Stimulated activated CD4-positive, alpha-beta T cell treated with anti-CD3 and anti-CD28 coated beads, Interleukin-2, amount 100 ng/mL, for 48 hours (primary cell): ENCODE data around the gene SEC22A.

Source experiments
- DNase-seq, 2 donors: peaks; one replicate each; pipeline ENCODE4 v3.0.0-alpha.2; 2020

Gene SEC22A, protein sequence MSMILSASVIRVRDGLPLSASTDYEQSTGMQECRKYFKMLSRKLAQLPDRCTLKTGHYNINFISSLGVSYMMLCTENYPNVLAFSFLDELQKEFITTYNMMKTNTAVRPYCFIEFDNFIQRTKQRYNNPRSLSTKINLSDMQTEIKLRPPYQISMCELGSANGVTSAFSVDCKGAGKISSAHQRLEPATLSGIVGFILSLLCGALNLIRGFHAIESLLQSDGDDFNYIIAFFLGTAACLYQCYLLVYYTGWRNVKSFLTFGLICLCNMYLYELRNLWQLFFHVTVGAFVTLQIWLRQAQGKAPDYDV

DNA sequence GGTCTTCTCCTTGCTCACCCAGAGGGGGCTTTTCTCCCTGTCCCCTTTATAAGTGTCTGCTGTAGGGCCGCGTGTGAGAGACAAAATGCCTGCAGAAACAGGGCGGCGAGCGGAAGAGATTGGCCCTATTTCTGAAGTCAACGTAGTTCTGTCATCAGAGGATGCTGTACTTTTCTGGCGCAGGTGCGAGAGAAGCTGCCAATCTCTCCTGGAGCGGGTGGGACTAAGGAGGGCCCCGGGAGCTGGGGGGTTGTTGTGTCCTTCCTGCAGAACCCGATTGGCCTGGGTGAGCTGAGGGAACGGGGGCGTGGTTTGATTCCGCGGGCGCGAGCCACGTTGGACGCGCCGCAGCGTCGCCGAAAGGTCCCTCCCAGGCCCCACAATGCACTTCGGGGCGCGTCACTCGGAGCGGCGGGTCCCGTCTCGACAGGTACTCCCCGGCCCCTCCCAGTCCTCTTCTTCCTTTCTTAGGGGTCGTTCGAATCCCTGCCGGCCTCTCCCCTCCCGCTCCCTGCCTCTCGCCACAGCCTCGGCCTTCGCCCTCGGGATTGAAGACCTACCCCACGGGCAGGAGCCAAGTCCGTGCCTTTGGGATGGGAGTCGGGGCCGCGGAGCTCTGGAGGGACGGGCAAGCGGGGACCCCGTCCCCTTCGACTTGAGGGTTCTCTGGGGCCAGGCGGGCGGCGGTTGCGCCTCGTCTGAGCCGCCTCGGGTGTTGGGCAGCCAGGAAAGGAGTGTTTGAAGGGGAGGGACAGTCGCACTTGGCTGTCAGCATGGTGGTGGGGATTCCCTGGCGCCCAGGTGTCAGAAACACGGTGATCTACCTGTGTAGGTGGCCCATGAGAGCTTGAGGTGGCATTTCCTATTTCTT is at the start of gene SEC22A:
Gene SEC22A, plus strand, starts transcription at position 387 of the 871 bp plus-strand sequence. CDS start 7,275 bp downstream, outside the sequence.
- peak; percentile 87 to 89 for DNase-seq

DNA sequence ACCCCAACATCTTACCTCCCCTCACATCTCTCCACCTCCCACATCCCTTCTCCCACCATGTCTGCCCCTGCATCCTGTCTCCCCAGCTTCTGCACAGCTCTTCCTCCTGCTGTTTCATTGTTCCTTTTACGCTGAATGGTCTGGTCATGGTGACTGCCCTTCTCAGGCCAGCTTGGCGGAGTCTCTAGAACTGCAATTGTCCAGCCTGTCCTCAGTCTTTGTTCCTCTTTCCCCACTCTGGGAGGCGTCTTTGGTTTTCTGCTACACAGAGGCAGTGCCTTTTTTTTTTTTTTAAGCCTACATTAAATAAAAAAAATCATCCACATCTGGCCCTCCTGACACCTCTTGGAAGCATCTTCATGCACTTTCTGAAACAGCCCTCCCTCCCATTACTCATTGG is 49.1 kb upstream of the SEC22A start:
- DNase-seq = no peak

DNA sequence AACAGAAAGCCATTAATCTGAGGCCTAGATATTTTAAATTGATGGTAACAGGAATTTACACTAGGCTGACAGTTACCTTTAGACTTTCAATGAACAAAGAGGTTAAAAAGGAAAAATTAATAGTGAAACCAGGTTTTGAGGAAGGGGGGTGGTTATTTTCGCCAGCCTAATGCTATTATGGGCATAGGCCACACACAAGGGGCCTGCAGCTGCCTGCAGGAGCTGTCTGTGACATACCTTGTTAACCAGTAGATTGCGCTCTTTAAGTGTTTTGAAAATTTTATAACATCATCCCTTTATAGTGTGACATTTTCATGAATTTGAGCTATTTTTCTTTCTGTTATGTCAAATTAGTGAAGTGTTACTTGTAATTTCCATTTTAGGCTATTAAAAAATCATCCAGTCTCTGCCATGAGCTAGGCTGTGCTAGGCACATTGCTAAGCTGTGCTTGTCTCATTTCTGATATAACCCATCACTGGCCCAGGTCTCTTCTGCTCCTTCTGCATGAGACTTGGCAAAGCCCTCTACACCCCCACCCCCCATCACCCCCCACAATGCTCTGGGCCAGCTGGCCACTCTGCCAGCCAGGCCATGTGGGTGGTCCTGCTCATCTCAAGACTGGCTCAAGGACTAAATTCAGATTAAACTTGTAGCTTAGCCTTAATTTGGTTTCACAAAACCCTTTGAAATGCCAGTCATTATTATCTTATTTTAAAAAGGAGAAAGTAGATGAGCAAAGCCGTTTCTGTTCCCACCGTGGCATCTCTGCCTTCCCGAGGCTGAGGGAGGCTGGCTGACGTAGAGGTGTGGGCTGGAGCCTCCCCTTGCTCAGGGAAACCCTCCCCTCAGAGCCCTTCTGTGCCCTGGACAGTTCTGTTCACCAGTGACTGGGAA is 48.4 kb upstream of the SEC22A start:
- no peak for DNase-seq

DNA sequence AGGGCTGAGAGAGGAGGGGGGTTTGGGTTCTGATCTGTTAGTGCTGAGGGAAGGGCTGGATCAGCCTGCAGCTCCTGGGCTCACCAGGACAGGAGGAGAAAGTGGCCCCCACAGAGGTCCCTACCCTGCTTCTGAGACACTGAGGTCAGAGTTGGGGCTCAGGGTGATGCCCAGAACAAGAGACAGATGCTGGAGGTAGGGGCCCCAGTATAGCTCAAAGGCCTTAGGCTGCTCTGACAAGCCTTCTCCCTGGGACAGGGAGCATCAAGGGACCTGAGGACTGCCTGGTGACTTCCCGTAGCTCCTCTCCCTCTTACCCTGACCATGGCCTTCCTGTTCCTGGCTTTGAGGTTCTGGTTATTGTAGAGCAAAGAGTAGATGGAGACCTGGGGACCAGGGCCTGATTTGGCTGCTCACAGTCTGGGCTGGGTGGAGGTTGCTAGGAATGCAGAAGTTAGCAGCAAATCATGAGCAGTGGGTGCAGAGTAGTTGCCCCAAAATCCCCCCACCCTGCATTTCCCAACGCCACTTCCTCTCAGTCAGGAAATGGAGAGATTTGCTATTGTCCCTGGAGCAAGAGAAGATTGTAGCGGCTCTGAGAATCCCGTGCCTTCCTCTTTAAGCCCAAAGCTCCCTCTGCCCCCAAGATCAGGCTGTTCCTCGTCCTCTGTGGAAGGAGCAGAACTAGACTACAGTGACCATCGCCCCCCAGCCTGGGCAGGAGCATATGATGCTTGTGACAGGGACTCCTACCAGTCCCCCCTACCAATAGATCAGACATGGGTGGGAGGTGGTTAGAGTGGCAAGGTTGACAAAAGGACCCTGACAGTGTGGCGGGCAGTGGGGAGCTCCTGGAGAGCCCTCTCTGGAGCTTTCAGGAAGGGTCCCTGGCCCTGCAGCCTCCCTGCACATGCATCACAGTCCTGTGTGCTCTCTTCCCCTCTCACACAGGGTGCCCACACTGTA is 47.4 kb upstream of the SEC22A start:
- no peak for DNase-seq

DNA sequence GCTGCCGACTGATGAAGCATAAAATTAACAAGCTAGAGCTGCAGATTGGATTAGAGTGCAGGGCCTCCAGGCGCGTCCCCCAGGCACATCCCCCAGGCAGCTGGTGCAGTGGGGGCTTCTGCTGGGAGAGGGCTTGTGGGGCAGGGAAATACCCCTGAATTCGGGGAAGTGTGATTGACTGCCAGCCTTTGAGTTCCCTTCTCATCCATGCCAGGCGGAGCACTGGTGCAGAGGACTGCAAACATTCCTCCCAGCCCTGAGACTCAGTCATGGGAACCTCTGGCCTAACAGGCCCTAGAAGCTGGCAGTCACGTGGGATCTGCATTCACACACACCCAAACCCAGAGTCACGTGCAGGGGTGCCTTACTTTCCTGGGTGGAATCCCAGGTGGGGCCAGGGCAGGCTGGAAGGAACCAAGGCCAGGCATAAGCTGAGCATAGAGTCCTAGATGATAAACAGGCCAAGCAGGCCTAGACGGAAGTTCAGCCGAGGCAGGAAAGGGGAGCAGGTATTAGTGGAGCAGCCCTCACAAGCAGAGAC is 46.2 kb upstream of the SEC22A start:
- DNase-seq = no peak

DNA sequence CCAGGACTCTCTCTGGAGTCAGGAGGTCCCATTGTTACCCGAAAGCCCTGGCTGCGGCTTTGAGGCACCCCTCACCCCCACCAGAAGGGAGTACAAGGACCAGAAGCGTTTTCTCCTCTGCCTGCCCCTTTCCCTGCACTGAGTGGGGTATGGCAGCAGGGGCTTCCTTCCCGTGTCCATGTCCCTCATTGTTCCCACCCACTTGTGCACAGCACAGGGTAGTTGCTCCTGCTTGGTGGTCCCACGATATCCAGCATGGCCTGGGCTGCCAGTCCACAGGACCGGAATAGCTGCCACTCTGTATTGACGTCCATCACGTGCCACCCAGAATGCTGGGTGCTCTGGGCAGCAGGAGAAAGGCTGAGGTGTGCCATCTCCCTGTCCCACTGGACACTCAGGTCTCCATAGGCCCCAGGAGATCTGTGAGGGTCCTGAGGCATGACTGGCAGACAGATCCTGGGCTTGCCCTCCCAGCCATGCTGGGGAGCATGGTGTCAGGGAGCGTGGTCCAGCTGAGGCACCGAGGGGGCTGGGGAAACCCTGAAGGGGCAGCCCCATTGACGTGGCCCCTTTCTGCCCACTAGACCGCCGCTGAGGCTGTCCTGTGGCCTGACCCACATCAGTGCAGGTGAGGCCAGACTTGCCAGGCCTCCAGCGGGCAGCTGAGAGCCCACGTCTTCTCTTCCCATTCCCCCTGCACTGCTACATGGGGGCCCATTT is 45.3 kb upstream of the SEC22A start:
- DNase-seq = no peak

DNA sequence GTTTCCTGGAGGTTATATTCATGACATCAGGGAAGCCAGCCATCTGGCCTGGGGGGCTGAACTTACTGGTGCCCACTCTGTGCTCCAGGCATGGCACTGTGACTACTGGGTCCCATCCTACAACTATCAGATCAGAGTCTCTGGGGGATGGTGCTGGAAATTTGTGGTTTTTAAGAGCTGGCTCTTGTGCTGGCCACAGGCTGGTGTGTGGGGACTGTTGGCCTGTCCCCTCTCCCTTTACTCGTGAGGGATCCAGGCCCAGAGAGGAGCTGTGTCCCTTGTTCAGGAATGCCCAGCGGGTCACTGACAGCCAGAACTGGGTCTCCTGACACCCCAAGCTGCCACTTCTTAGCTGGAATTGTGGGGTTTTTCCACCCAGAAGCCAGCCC is 44.5 kb upstream of the SEC22A start:
- no peak for DNase-seq

DNA sequence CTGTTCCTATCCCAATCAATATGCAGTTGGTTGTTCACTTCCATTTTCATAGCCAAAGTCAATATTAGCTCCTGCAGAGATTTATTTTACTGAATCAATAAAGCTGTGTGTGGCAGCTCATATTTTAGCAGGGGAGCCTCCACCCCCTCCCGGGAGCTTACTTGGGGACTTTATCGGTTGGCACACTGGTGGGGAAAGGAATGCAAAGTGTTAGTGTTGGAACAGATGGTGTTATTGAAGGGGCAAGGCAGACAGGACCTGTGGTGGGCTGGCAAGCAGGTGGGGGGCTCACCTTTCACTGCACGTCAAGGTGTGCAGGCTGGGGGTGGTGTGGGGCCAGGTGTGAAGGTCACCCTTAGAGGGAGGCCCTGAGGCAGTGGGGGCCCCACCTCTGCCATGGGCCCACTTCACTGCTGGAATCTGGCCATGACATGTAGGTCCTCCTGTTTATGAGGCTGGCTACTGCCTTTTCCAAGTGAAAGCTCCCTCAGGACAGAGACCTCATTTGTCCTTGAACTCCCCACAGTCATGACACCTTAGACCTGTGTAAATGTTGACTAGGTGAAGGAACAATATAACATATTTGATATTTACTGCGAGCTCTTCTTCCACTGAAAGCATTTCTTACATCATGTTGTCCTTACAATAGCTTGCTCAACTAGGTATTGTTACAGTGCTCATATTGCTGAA is 44.0 kb upstream of the SEC22A start:
- no peak for DNase-seq

DNA sequence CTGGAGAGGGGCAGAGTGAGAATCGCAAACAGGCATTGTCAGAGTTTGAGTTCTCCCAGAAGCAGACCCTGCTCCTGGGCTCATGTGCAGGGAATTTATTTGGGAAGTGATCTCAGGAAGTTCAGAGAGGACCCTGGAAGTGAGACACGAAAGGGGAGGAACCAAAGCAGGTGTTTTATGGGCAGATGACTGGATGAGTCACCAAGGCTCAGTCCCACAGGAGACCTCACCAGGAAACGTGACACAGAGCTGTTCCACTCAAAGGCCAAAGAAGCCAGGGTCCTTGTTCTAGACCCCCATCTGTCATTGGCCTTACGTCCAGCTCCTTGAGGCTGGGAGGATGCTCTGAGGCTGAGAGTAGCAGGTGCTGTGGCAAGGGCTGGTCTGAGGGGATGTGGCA is 43.4 kb upstream of the SEC22A start:
- no peak for DNase-seq

DNA sequence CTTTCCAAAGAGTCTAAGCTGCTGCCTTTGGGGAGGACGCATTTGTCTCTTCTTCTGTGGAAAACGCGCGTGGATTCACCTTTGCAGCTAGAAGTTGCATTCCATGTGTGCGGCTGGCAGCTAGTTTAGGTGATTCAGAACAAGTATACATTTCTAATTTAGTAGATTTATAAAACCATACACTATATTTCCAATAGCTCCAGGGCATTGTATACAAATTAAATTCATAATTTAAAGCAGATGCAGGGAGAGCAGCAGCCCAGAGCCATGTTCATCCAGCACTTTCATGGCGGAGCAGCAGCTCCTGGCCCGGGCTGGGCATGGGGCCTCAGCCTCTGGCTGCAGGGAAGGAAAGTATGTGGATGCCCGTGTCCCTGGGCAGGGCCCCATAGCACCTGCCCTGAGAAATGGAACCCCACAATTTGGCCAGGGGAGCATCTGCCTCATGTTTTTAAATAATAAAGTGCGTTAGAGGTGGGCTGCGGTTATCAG is 42.8 kb upstream of the SEC22A start:
- no peak for DNase-seq

DNA sequence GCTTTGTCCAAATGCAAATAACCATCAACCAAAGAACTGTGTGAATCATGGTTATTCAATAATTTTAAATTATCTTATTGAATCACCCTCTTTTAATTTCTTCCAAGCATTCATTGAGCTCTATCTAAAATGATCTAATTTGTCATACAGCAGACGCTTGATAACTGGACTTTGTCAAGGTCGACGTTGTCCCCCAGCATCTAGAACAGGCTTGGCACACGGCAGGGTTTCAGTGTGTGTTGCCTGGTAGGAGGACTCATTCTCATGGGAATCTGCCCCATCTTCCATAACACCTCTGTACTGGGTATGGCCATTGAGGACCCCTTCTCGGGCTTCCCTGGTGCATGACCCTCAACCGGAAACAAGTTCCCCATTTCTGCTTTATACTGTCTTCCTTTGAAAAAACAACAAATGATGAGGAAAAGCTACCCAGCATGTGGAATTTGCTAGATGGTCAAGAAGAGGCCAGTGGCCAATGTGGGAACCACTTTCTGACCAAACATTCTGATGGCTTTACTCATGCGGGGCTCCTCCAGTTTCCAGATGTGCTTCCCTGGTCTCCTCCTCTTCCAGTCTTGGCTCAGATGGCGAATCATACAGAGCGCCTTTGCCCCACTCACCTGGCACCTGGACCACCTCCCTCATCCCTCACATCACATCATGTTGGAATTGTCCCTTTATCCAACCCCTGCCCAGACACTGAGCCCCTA is 41.7 kb upstream of the SEC22A start:
- no peak for DNase-seq

DNA sequence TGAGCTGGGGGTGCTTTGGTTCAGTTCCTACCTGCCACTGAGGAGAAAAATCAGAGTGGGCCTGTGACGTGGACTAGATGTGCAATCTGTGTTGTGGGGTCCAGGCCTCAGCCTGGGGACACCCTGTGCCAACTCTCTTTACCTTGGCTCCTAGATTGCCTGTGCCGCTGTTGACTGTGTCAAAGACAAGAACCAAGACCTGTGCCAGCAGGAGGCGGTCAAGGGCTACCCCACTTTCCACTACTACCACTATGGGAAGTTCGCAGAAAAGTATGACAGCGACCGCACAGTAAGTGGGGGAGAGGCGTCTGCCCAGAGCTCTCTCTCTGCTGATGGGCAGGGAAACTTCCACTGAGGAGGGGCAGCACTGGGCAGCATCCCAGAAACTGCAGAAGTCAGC is 40.6 kb upstream of the SEC22A start:
- DNase-seq = no peak

DNA sequence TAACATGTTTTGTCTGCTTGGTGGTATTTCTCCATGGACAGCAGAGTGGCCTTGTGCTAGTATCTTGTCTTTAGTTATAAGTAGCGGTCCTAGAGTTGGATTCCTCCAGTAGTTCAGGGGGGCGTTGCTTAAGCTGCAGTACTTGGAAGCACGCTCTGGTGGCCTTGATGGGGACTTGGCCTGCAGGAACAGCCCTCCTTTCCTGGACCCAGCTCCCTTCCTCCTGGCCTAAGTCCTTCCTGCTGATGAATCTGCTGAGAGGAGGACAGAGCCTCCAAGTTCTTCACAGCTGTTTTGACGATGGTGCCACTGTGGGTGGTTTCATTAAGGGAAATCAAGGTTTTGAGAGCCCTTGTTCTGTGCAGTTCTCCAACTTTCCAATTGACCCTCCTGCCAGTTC is 38.6 kb upstream of the SEC22A start:
- DNase-seq = no peak

DNA sequence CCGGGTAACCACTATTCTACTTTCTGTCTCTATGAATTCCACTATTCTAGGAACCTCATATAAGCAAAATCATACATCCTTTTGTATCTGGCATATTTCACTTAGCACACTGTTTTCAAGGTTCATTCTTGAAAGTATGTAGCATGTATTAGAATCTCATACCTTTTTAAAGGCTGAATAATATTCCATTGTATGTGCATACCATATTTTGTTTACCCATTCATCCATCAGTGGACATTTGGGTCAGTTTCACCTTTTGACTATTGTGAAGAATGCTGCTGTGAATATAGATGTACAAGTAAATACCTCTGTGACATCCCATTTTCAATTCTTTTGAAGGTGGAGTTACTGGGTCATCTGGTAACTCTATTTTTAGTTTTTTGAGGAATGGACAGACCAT is 36.6 kb upstream of the SEC22A start:
- no peak for DNase-seq

DNA sequence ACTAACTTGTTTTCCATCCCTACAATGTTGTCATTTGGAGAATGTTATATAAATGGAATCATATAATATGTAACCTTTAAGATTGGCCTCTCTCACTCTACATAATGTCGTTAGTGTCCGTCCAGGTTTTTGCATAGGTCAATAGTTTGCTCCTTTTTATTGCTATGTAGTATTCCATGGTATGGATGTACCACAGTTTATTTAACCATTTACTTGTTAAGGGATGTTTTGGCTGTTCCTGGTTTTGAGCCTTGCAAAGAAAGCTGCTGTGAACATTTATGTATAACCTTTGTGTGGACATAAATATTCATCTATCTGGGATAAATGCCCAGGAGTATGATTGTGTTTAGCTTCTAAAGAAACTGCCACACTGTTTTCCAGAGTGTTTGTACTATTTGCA is 34.1 kb upstream of the SEC22A start:
- no peak for DNase-seq

DNA sequence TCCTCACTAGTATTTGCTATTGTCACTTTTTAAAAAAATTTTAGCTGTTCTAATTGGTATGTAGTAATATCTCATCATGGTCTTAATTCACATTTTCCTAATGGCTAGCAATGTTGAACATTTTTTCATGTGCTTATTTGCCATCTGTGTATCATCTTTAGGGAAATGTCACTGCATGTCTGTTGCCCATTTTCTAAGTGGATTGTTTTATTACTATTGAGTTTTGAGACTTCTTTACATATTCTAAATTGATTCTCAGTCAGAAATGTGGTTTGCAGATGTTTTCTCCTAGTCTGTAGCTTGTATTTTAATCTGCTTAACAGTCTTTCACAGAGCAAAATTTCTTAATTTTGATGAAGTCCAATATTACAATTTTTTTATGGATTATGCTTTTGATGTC is 33.6 kb upstream of the SEC22A start:
- no peak for DNase-seq

DNA sequence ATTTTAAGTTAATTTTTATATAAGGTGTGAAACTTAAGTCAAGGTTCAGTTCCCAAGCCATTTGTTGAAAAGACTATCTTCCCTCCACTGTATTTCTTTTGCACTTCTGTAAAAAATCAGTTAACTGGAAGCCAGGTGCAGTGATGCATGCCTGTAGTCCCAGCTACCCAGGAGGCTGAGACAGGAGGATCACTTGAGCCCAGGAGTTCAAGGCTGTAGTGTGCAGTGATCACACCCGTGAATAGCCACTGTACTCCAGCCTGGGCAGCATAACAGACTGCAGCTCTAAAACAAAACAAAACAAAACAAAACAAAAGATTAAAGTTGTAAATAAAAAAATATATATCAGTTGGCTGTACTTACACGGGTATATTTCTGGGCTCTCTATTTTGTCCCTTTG is 33.1 kb upstream of the SEC22A start:
- no peak for DNase-seq

DNA sequence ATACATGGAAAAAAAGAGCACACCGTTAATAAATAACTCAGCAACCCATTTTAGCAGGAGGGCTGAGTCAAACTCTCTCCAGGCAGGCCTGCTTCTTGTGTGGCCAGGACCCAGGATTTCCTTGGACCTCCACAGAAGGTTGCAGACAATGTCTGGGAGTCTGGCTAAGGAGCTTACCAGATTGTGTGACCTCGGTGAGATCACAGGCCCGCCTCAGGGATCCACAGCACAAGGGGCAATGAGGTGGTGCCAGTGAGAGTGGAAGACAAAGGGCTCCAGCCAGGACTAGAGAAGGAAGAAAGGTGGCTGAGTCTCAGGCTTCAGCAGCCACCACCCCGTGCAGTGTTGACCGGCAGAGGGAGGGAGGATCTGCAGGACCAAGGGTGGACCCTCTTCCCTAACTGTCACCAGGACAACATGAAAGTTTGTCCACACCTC is 32.2 kb upstream of the SEC22A start:
- no peak for DNase-seq

DNA sequence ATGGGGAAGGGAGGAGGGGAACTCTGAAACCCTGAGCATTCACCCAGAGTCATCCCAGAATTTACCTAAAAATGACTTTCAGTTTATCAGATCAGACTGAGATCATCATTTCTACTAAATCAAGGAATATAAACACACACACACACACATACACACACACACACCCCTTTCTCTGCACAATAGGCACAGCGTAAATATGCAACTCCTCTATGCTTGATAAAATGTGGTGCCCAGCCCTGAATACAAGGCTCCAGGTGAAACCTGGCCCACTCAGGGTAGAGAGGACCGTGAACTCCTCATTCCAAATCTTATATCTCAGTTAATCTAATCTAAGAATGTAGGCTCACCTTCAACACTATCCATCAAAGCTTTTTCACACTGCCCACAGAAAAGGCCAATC is 31.8 kb upstream of the SEC22A start:
- no peak for DNase-seq

DNA sequence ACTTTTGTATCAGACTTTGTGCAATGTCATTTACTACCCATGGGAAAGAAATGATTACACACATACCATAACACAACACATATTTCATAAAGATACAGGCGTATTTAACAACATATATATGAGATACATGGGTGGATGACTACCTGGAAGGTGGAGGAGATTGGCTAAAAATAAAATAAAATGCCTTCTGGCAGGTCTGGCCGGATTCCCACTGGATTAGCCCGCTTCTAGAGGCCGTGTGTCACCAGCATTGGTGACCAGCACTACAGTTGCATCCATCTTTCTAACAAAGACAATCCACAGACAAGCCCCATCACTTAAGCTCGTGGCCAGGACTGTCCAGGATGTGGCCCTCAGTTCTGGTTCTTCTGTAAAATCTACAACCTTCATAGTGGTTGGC is 21.0 kb upstream of the SEC22A start:
- DNase-seq = no peak
